Upper lobe of right lung (tissue), 1 donor: ENCODE measurements around the gene ZNF202. TPM values are rescaled to one million over a fixed set of nuclear protein-coding genes. Genes with fewer than 3 reads are reported as not detected.

Experiments used
- ATAC-seq: fragments of 200-7000 bp; cut with Tn5 transposase; one replicate; pipeline ENCODE4 v1.9.1; 2020; ENCODE audit warnings: mild to moderate bottlenecking, moderate library complexity
- DNase-seq: peaks from one replicate; pipeline ENCODE4 v3.0.0-alpha.2; 2020
- H3K27ac ChIP-seq: fragments of 200-600 bp; one replicate; pipeline ENCODE4 v1.8.0; 2022
- H3K27me3 ChIP-seq: fragments of 200-600 bp; one replicate; pipeline ENCODE4 v1.8.0; 2022; ENCODE audit warnings: mild to moderate bottlenecking
- H3K36me3 ChIP-seq: fragments of 200-600 bp; one replicate; pipeline ENCODE4 v1.8.0; 2022
- H3K4me1 ChIP-seq: fragments of 200-600 bp; one replicate; pipeline ENCODE4 v1.8.0; 2022
- H3K4me3 ChIP-seq: fragments of 200-600 bp; one replicate; pipeline ENCODE4 v1.8.0; 2022; ENCODE audit warnings: mild to moderate bottlenecking
- H3K9me3 ChIP-seq: fragments of 200-600 bp; one replicate; pipeline ENCODE4 v1.8.0; 2022
- CTCF ChIP-seq: fragments of 200-600 bp; IDR thresholded peaks from one replicate; pipeline ENCODE4 v1.8.0; 2022; ENCODE audit warnings: antibody characterized with exemption
- intact Hi-C: fragments of 100-400 bp; cut with DNase I; formaldehyde crosslinking; loops from one replicate; pipeline ENCODE4 v1.11.0; 2022
- total RNA-seq: library from RNA; stranded (reverse); fragmentation: NEBNext Ultra II Directional; extraction: Animal tissue kit (Norgen Biotek cat#: 25700); gene quantifications from one replicate; pipeline ENCODE4 v1.2.1, GENCODE V29; 2021
- donor health status: DM: no; HTN: yes; CAD: no; lungs with severe emphysema.

ZNF202 gene
- total RNA-seq, 1 donor from 2014 or later: 9.6 TPM

- Histone ChIP-seq H3K4me1 (peaks cover 15% of the 10 kb centered on the region), H3K4me3 (no peak overlapping the region), H3K36me3 (peaks cover 9% of the 10 kb centered on the region), H3K27ac (no peak overlapping the region), H3K27me3 (no peaks in the 10 kb centered on the region), H3K9me3 (no peaks in the 10 kb centered on the region)
- intact Hi-C loops: no loop called here
- DNase-seq: no peak
- no peak for ATAC-seq
- no peak for TF ChIP-seq CTCF
These were observed 3.1 kb downstream of the ZNF202 start for GRCh38 chr11:123738374-123738773.

- ATAC-seq (no peak), DNase-seq (no peak)
- Histone ChIP-seq H3K9me3 (no peaks in the 10 kb centered on the region), H3K4me1 (peaks cover 9% of the 10 kb centered on the region), H3K36me3 (peaks cover 9% of the 10 kb centered on the region), H3K27me3 (no peaks in the 10 kb centered on the region), H3K27ac (no peak overlapping the region), H3K4me3 (no peak overlapping the region)
- TF ChIP-seq CTCF: no peak
- intact Hi-C loops: no loop called here
These were observed 4.7 kb downstream of the ZNF202 start for GRCh38 chr11:123736769-123737168.

- intact Hi-C loops: no loop called here
- DNase-seq (no peak), ATAC-seq (no peak)
- Histone ChIP-seq H3K4me3 (no peak overlapping the region), H3K27ac (no peak overlapping the region), H3K9me3 (no peaks in the 10 kb centered on the region), H3K36me3 (peaks cover 69% of the 10 kb centered on the region), H3K27me3 (no peaks in the 10 kb centered on the region), H3K4me1 (no peaks in the 10 kb centered on the region)
- no peak for TF ChIP-seq CTCF
These were observed 11.9 kb downstream of the ZNF202 start for GRCh38 chr11:123729602-123730001.

- Histone ChIP-seq H3K4me3 (no peak overlapping the region), H3K4me1 (no peaks in the 10 kb centered on the region), H3K9me3 (no peaks in the 10 kb centered on the region), H3K27me3 (no peaks in the 10 kb centered on the region), H3K36me3 (peaks cover 69% of the 10 kb centered on the region), H3K27ac (no peak overlapping the region)
- no peak for TF ChIP-seq CTCF
- DNase-seq (no peak), ATAC-seq (no peak)
- intact Hi-C loops: no loop called here
These were observed 15.3 kb downstream of the ZNF202 start for GRCh38 chr11:123725995-123726655.

- Histone ChIP-seq H3K27me3 (no peaks in the 10 kb centered on the region), H3K27ac (no peak overlapping the region), H3K4me3 (no peak overlapping the region), H3K9me3 (no peaks in the 10 kb centered on the region), H3K4me1 (no peaks in the 10 kb centered on the region), H3K36me3 (peaks cover 6% of the 10 kb centered on the region)
- no peak for DNase-seq
- intact Hi-C loops: no loop called here
- no peak for TF ChIP-seq CTCF
- ATAC-seq: no peak
These were observed 22.0 kb downstream of the ZNF202 start for GRCh38 chr11:123719452-123719851.

- no peak for TF ChIP-seq CTCF
- H3K27me3 ChIP-seq: no peaks in the 10 kb centered on the region
- no peaks in the 10 kb centered on the region for H3K9me3 ChIP-seq
- H3K4me1 ChIP-seq: no peaks in the 10 kb centered on the region
- H3K36me3 ChIP-seq: no peaks in the 10 kb centered on the region
- H3K4me3 ChIP-seq: no peak overlapping the region
- DNase-seq (no peak), ATAC-seq (no peak)
- intact Hi-C loops: no loop called here
- no peak overlapping the region for H3K27ac ChIP-seq
These were observed 23.0 kb downstream of the ZNF202 start for GRCh38 chr11:123718469-123718868.
